ENCODE measurements around the gene PLCL2. TPM values are rescaled to one million over a fixed set of nuclear protein-coding genes. Genes with fewer than 3 reads are reported as not detected.

The PLCL2 gene
- total RNA-seq, 1 experiment from 2014 or later: 3.0 TPM

GRCh38 chr3:16908896-16909295 is 24.1 kb downstream of the PLCL2 start:
- intact Hi-C loops (cut with micrococcal nuclease; ENCODE audit: unreplicated experiment): no loop called here
- H3K27me3 ChIP-seq (ENCODE audit: control insufficient read depth, insufficient read depth, low read length): no peaks in the 10 kb centered on the region
- H3K9me3 ChIP-seq (ENCODE audit: control insufficient read depth, insufficient read depth, low read depth, low read length): no peaks in the 10 kb centered on the region
- no peak for ATAC-seq
- H3K27ac ChIP-seq (ENCODE audit: low read length): no peak overlapping the region
- no peak for DNase-seq (ENCODE audit: low read depth, low spot score)
- no peaks in the 10 kb centered on the region for H3K4me1 ChIP-seq (ENCODE audit: control insufficient read depth, insufficient read depth, low read length)
- no peaks in the 10 kb centered on the region for H3K36me3 ChIP-seq (ENCODE audit: control insufficient read depth, insufficient read depth, low read length)
- CTCF ChIA-PET: no interaction called here
- H3K4me3 ChIP-seq (ENCODE audit: low read depth in 2 of 2, low read length in 2 of 2): no peak overlapping the region
- TF ChIP-seq CTCF (IDR thresholded peaks at IDR 0.05) (no peak), TCF7L2 (IDR thresholded peaks at IDR 0.05; ENCODE audit: low read depth, low read length) (no peak), SIN3A (IDR thresholded peaks at IDR 0.05; ENCODE audit: borderline replicate concordance, insufficient read depth, low read depth, low read length) (no peak), POLR2AphosphoS5 (IDR thresholded peaks at IDR 0.05; ENCODE audit: low read depth, low read length) (no peak)
- TF ChIP-seq, protein P1, sequence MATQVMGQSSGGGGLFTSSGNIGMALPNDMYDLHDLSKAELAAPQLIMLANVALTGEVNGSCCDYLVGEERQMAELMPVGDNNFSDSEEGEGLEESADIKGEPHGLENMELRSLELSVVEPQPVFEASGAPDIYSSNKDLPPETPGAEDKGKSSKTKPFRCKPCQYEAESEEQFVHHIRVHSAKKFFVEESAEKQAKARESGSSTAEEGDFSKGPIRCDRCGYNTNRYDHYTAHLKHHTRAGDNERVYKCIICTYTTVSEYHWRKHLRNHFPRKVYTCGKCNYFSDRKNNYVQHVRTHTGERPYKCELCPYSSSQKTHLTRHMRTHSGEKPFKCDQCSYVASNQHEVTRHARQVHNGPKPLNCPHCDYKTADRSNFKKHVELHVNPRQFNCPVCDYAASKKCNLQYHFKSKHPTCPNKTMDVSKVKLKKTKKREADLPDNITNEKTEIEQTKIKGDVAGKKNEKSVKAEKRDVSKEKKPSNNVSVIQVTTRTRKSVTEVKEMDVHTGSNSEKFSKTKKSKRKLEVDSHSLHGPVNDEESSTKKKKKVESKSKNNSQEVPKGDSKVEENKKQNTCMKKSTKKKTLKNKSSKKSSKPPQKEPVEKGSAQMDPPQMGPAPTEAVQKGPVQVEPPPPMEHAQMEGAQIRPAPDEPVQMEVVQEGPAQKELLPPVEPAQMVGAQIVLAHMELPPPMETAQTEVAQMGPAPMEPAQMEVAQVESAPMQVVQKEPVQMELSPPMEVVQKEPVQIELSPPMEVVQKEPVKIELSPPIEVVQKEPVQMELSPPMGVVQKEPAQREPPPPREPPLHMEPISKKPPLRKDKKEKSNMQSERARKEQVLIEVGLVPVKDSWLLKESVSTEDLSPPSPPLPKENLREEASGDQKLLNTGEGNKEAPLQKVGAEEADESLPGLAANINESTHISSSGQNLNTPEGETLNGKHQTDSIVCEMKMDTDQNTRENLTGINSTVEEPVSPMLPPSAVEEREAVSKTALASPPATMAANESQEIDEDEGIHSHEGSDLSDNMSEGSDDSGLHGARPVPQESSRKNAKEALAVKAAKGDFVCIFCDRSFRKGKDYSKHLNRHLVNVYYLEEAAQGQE (IDR thresholded peaks at IDR 0.05; ENCODE audit: insufficient read depth in 1 of 2, low read depth in 2 of 2, low read length in 1 of 2): no peak
- in situ Hi-C loops (cut with HindIII; ENCODE audit: low pct_unique_long_range_greater_than_20kb, low sequenced_read_pairs): no loop called here
- BruUV-seq (replicated peaks): no TSS peak
- POLR2A ChIA-PET: no interaction called here

GRCh38 chr3:16909802-16910201 is 25.0 kb downstream of the PLCL2 start:
- Histone ChIP-seq H3K9me3 (ENCODE audit: control insufficient read depth, insufficient read depth, low read depth, low read length) (no peaks in the 10 kb centered on the region), H3K36me3 (ENCODE audit: control insufficient read depth, insufficient read depth, low read length) (no peaks in the 10 kb centered on the region), H3K27ac (ENCODE audit: low read length) (no peak overlapping the region), H3K4me3 (ENCODE audit: low read depth in 2 of 2, low read length in 2 of 2) (no peak overlapping the region), H3K4me1 (ENCODE audit: control insufficient read depth, insufficient read depth, low read length) (no peaks in the 10 kb centered on the region), H3K27me3 (ENCODE audit: control insufficient read depth, insufficient read depth, low read length) (no peaks in the 10 kb centered on the region)
- ChIA-PET CTCF (no interaction called here), POLR2A (no interaction called here)
- no TSS peak for BruUV-seq (replicated peaks)
- DNase-seq (ENCODE audit: low read depth, low spot score) (no peak), ATAC-seq (no peak)
- TF ChIP-seq SIN3A (IDR thresholded peaks at IDR 0.05; ENCODE audit: borderline replicate concordance, insufficient read depth, low read depth, low read length) (no peak), POLR2AphosphoS5 (IDR thresholded peaks at IDR 0.05; ENCODE audit: low read depth, low read length) (no peak), CTCF (IDR thresholded peaks at IDR 0.05) (no peak), TCF7L2 (IDR thresholded peaks at IDR 0.05; ENCODE audit: low read depth, low read length) (no peak)
- TF ChIP-seq, protein P1 (IDR thresholded peaks at IDR 0.05; ENCODE audit: insufficient read depth in 1 of 2, low read depth in 2 of 2, low read length in 1 of 2): no peak
- in situ Hi-C loops (cut with HindIII; ENCODE audit: low pct_unique_long_range_greater_than_20kb, low sequenced_read_pairs) (no loop called here), intact Hi-C loops (cut with micrococcal nuclease; ENCODE audit: unreplicated experiment) (no loop called here)

All from Panc1 (cell line).